Lung (tissue), 12 donors: Measurements from ENCODE around the gene ALPI. TPM values are rescaled to one million over a fixed set of nuclear protein-coding genes. Genes with fewer than 3 reads are reported as not detected.

ENCODE experiments used
- ATAC-seq: fragments of 200-7000 bp; cut with Tn5 transposase; one replicate; pipeline ENCODE4 v1.9.1; 2020; ENCODE audit warnings: moderate number of reproducible peaks; ENCODE audit not compliant: insufficient read depth, low FRiP score
- DNase-seq, 3 donors: peaks; one replicate each; pipeline ENCODE4 v3.0.0-alpha.2; 2013 to 2017
- H3K27ac ChIP-seq, 2 donors: one replicate each; pipeline ENCODE4 v1.5.1; 2013; ENCODE audit warnings: mild to moderate bottlenecking in 2 of 2, moderate library complexity in 2 of 2, control low read depth in 1 of 2, inconsistent platforms in 1 of 2, low read depth in 1 of 2, low read length in 1 of 2
- H3K27me3 ChIP-seq, 3 donors: one replicate each; pipeline ENCODE4 v1.5.1; 2013; ENCODE audit warnings: low read length in 2 of 3; ENCODE audit not compliant: control insufficient read depth in 3 of 3, insufficient read depth in 3 of 3
- H3K36me3 ChIP-seq, 4 donors: one replicate each; pipeline ENCODE4 v1.5.1; 2013; ENCODE audit warnings: low read length in 4 of 4, mild to moderate bottlenecking in 1 of 4, moderate library complexity in 1 of 4; ENCODE audit not compliant: control insufficient read depth in 4 of 4, insufficient read depth in 4 of 4
- H3K4me1 ChIP-seq, 5 donors: one replicate each; pipeline ENCODE4 v1.5.1; 2013; ENCODE audit warnings: low read length in 5 of 5, mild to moderate bottlenecking in 2 of 5, moderate library complexity in 1 of 5; ENCODE audit not compliant: control insufficient read depth in 5 of 5, insufficient read depth in 5 of 5
- H3K4me3 ChIP-seq: one replicate; pipeline ENCODE4 v1.5.1; 2013; ENCODE audit warnings: mild to moderate bottlenecking, control low read depth, moderate library complexity
- H3K9ac ChIP-seq, 2 donors: one replicate each; pipeline ENCODE4 v1.5.1; 2013; ENCODE audit warnings: low read length in 2 of 2, control low read depth in 1 of 2; ENCODE audit not compliant: insufficient read depth in 1 of 2
- H3K9me3 ChIP-seq, 4 donors: one replicate each; pipeline ENCODE4 v1.5.1; 2013; ENCODE audit warnings: low read length in 3 of 4, mild to moderate bottlenecking in 1 of 4, moderate library complexity in 1 of 4; ENCODE audit not compliant: control insufficient read depth in 4 of 4, insufficient read depth in 3 of 4
- CTCF ChIP-seq: IDR thresholded peaks from 2 replicates; pipeline ENCODE4 v1.5.1; 2012; ENCODE audit warnings: mild to moderate bottlenecking; ENCODE audit errors: control extremely low read depth, extremely low read depth
- WGBS, 2 donors: extraction: QIAGEN DNeasy Blood & Tissue Kit; methylation state at CpG; one replicate each; pipeline ENCODE4 v1.1.7; 2013; 5-methylcytosine and 5-hydroxymethylcytosine counted together
- polyA plus RNA-seq, 2 donors: library from polyadenylated mRNA; stranded (reverse); fragments of 200-250 nt; gene quantifications; one replicate each; pipeline ENCODE4 v1.2.1, GENCODE V29; 2013
- total RNA-seq, 2 donors: library from RNA; depleted of rRNA in 1 of 2; stranded (reverse); fragments of >200 nt in 1 of 2; gene quantifications; one replicate each; pipeline ENCODE4 v1.2.1, GENCODE V29; 2014 to 2021
- donor health status: control.
- donor health status: control.
- donor health status: Bipolar disorder and iron deficiency.
- donor health status: healthy.
- donor health status: DM: yes; HTN: yes; CAD: no.

Gene ALPI
- total and polyA plus RNA-seq, 4 donors: not detected

- ATAC-seq: no peak
- no peaks in the 10 kb centered on the region for H3K36me3 ChIP-seq
- DNase-seq: no peak
- H3K4me1 ChIP-seq: no peaks in the 10 kb centered on the region
- 90 to 95% methylated on average over 5 of the region's 5 CpGs for WGBS, 2 donors
- TF ChIP-seq CTCF: no peak
- H3K4me3 ChIP-seq: no peak overlapping the region
- H3K27ac ChIP-seq: no peak overlapping the region
- H3K9ac ChIP-seq: no peak overlapping the region
- H3K27me3 ChIP-seq: peaks cover 0 to 10% (median 2%) of the 10 kb centered on the region in 3 donors
- H3K9me3 ChIP-seq: peaks cover 0 to 3% (median 0%) of the 10 kb centered on the region in 4 donors
These were observed 38.6 kb downstream of the ALPI start for GRCh38 chr2:232494542-232494941.

- Histone ChIP-seq H3K9ac (no peak overlapping the region), H3K36me3 (no peaks in the 10 kb centered on the region), H3K4me1 (no peaks in the 10 kb centered on the region), H3K27me3 (peaks cover 0 to 5% (median 2%) of the 10 kb centered on the region in 3 donors), H3K9me3 (peaks cover 0 to 3% (median 0%) of the 10 kb centered on the region in 4 donors), H3K4me3 (no peak overlapping the region), H3K27ac (no peak overlapping the region)
- ATAC-seq (no peak), DNase-seq (no peak)
- no peak for TF ChIP-seq CTCF
- WGBS, 2 donors: 87 to 89% methylated on average over 7 of the region's 7 CpGs
These were observed 39.3 kb downstream of the ALPI start for GRCh38 chr2:232495292-232495691.

- 72 to 83% methylated on average over 20 of the region's 20 CpGs for WGBS, 2 donors
- Histone ChIP-seq H3K36me3 (no peaks in the 10 kb centered on the region), H3K9ac (no peak overlapping the region), H3K27me3 (peaks cover 0 to 5% (median 2%) of the 10 kb centered on the region in 3 donors), H3K4me3 (no peak overlapping the region), H3K4me1 (no peaks in the 10 kb centered on the region), H3K9me3 (no peaks in the 10 kb centered on the region), H3K27ac (no peak overlapping the region)
- TF ChIP-seq CTCF: no peak
- DNase-seq (no peak), ATAC-seq (no peak)
These were observed 40.7 kb downstream of the ALPI start for GRCh38 chr2:232496501-232497270.
